ENCODE results near the gene DDX27. TPM values are rescaled to one million over a fixed set of nuclear protein-coding genes. Genes with fewer than 3 reads are reported as not detected.

The DDX27 gene
- total RNA-seq, 4 donors from 2014 or later = 19.8 to 35.7 (median 30.8) TPM

- Histone ChIP-seq H3K4me3 (peak overlapping the region; percentile 86 to 97 (median 92)), H3K27ac (peak overlapping the region in 3 of 4 donors; percentile 95 to 99 (median 95)), H3K4me1 (peaks cover 11 to 83% (median 58%) of the 10 kb centered on the region in 3 donors), H3K27me3 (no peaks in the 10 kb centered on the region), H3K9me3 (peaks cover 0 to 51% (median 22%) of the 10 kb centered on the region in 3 donors), H3K36me3 (peaks cover 44 to 64% (median 45%) of the 10 kb centered on the region in 3 donors)
- 27 to 36% methylated on average over 7 of the region's 7 CpGs for WGBS, 2 donors
- no peak for TF ChIP-seq POLR2A (IDR thresholded peaks at IDR 0.05)
- TF ChIP-seq CTCF (IDR thresholded peaks at IDR 0.05) = no peak
- intact Hi-C loops (cut with DNase I) = no loop called here
- no peak for DNase-seq
These were observed 60.7 kb downstream of the DDX27 start for GRCh38 chr20:49279677-49280462.

DNA sequence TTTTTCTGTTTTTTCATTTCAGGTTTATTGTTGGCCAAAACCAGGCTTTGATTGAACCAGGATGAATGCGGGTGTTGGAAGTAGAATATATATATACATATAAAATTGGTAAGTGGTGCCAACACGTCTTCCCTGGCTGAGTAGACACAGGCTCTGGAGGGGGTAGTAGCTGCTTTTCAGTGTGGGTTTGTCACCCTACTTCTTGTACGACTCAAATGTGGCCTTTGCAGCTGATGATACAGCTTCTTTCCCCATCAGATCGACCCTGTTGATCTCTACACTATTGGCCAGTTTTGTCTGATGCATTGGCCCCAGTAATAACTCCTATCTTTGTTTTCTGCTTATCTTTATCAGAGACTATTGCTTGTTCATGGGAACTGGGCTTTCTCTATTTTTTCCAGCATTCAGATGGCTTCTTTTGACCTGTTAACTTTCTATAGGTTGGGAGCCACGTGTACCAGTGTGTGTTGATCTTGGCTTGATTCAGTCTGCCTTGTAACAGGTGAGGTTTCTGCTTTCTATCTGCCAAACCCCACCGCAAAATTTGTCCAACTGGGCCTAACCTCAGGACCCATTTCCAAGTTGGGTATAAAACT lies 61.3 kb downstream of the DDX27 start:
- H3K36me3 ChIP-seq = peaks cover 51 to 64% (median 52%) of the 10 kb centered on the region in 3 donors
- peak overlapping the region; percentile 86 to 97 (median 92) for H3K4me3 ChIP-seq
- intact Hi-C loops (cut with DNase I) = no loop called here
- WGBS, 2 donors = 33 to 45% methylated on average over 6 of the region's 6 CpGs
- no peak for DNase-seq
- H3K27me3 ChIP-seq = no peaks in the 10 kb centered on the region
- H3K27ac ChIP-seq = peak overlapping the region in 3 of 4 donors; percentile 9 to 95 (median 95)
- TF ChIP-seq POLR2A (IDR thresholded peaks at IDR 0.05) = no peak
- no peak for TF ChIP-seq CTCF (IDR thresholded peaks at IDR 0.05)
- H3K9me3 ChIP-seq = peaks cover 0 to 58% (median 29%) of the 10 kb centered on the region in 3 donors
- peaks cover 11 to 81% (median 53%) of the 10 kb centered on the region in 3 donors for H3K4me1 ChIP-seq

GRCh38 chr20:49281059-49281912 lies 62.1 kb downstream of the DDX27 start:
- no peak for DNase-seq
- Histone ChIP-seq H3K4me3 (peak overlapping the region; percentile 86 to 97 (median 92)), H3K9me3 (peaks cover 0 to 65% (median 36%) of the 10 kb centered on the region in 3 donors), H3K4me1 (peaks cover 5 to 77% (median 46%) of the 10 kb centered on the region in 3 donors), H3K36me3 (peaks cover 59 to 72% (median 59%) of the 10 kb centered on the region in 3 donors), H3K27me3 (no peaks in the 10 kb centered on the region), H3K27ac (peak overlapping the region in 2 of 4 donors; percentile 9 to 95)
- intact Hi-C loops (cut with DNase I) = no loop called here
- WGBS, 2 donors = 45 to 52% methylated on average over 12 to 13 of the region's 13 CpGs
- TF ChIP-seq CTCF (IDR thresholded peaks at IDR 0.05) = no peak
- TF ChIP-seq POLR2A (IDR thresholded peaks at IDR 0.05) = no peak

GRCh38 chr20:49281913-49282467 lies 62.8 kb downstream of the DDX27 start:
- peaks cover 66 to 79% (median 66%) of the 10 kb centered on the region in 3 donors for H3K36me3 ChIP-seq
- H3K4me3 ChIP-seq = peak overlapping the region in 1 of 4 donors; percentile 94
- TF ChIP-seq POLR2A (IDR thresholded peaks at IDR 0.05) (no peak), CTCF (IDR thresholded peaks at IDR 0.05) (no peak)
- peaks cover 0 to 72% (median 43%) of the 10 kb centered on the region in 3 donors for H3K9me3 ChIP-seq
- DNase-seq = no peak
- H3K27ac ChIP-seq = peak overlapping the region in 2 of 4 donors; percentile 5 to 6
- 58 to 77% methylated on average over 9 of the region's 9 CpGs for WGBS, 2 donors
- no peaks in the 10 kb centered on the region for H3K27me3 ChIP-seq
- H3K4me1 ChIP-seq = peaks cover 0 to 71% (median 40%) of the 10 kb centered on the region in 3 donors
- intact Hi-C loops (cut with DNase I) = no loop called here

All from esophagus squamous epithelium (tissue), 5 donors.